ENCODE data around the gene NMT1. TPM values are rescaled to one million over a fixed set of nuclear protein-coding genes. Genes with fewer than 3 reads are reported as not detected.

The NMT1 gene
- total RNA-seq, 6 experiments from 2014 or later, result 135 to 152 (median 142) TPM

GRCh38 chr17:45073414-45074070 lies 12.4 kb downstream of the NMT1 start:
- H3K36me3 Mint-ChIP-seq (ENCODE audit: low read depth), result peaks cover 32% of the 10 kb centered on the region
- peak overlapping the region; percentile 33 for H3K4me3 Mint-ChIP-seq
- H3K9me3 Mint-ChIP-seq, result no peaks in the 10 kb centered on the region
- peaks cover 44% of the 10 kb centered on the region for H3K4me1 Mint-ChIP-seq (ENCODE audit: low read depth)
- H3K27me3 Mint-ChIP-seq (ENCODE audit: insufficient read depth), result no peaks in the 10 kb centered on the region
- peak; percentile 38 for DNase-seq
- no peak for TF ChIP-seq CTCF (IDR thresholded peaks at IDR 0.05)
- peak overlapping the region; percentile 89 for H3K27ac Mint-ChIP-seq

GRCh38 chr17:45077643-45078042 lies 16.5 kb downstream of the NMT1 start:
- no peaks in the 10 kb centered on the region for H3K27me3 Mint-ChIP-seq (ENCODE audit: insufficient read depth)
- H3K9me3 Mint-ChIP-seq, result no peaks in the 10 kb centered on the region
- no peak for DNase-seq
- no peak overlapping the region for H3K4me3 Mint-ChIP-seq
- H3K4me1 Mint-ChIP-seq (ENCODE audit: low read depth), result peaks cover 33% of the 10 kb centered on the region
- H3K27ac Mint-ChIP-seq, result no peak overlapping the region
- no peak for TF ChIP-seq CTCF (IDR thresholded peaks at IDR 0.05)
- peaks cover 29% of the 10 kb centered on the region; the same call in 1 of the 2 replicates for H3K36me3 Mint-ChIP-seq (ENCODE audit: low read depth)

- no peak for TF ChIP-seq CTCF (IDR thresholded peaks at IDR 0.05)
Measured at GRCh38 chr17:45081047-45081703, 20.1 kb downstream of the NMT1 start.

GRCh38 chr17:45086391-45086790 lies 25.3 kb downstream of the NMT1 start:
- H3K4me1 Mint-ChIP-seq (ENCODE audit: low read depth), result peaks cover 24% of the 10 kb centered on the region
- no peaks in the 10 kb centered on the region for H3K9me3 Mint-ChIP-seq
- no peak overlapping the region for H3K4me3 Mint-ChIP-seq
- no peak for TF ChIP-seq CTCF (IDR thresholded peaks at IDR 0.05)
- peaks cover 2% of the 10 kb centered on the region for H3K27me3 Mint-ChIP-seq (ENCODE audit: insufficient read depth)
- no peak overlapping the region for H3K27ac Mint-ChIP-seq
- DNase-seq, result no peak
- peaks cover 36% of the 10 kb centered on the region for H3K36me3 Mint-ChIP-seq (ENCODE audit: low read depth)

More at GRCh38 chr17:45081047-45081703, 20.1 kb downstream of the NMT1 start:
- Mint-ChIP-seq H3K27me3 (ENCODE audit: insufficient read depth) (no peaks in the 10 kb centered on the region), H3K27ac (no peak overlapping the region), H3K4me1 (ENCODE audit: low read depth) (peaks cover 8% of the 10 kb centered on the region), H3K36me3 (ENCODE audit: low read depth) (peaks cover 21% of the 10 kb centered on the region; the same call in 1 of the 2 replicates), H3K9me3 (no peaks in the 10 kb centered on the region), H3K4me3 (no peak overlapping the region)
- no peak for DNase-seq

- H3K4me1 Mint-ChIP-seq (ENCODE audit: low read depth), result peaks cover 30% of the 10 kb centered on the region
- no peak for TF ChIP-seq CTCF (IDR thresholded peaks at IDR 0.05)
- peak overlapping the region; percentile 67; the same call in 1 of the 2 replicates for H3K27ac Mint-ChIP-seq
- no peaks in the 10 kb centered on the region; the same call in 1 of the 2 replicates for H3K9me3 Mint-ChIP-seq
- H3K4me3 Mint-ChIP-seq, result no peak overlapping the region
- peaks cover 42% of the 10 kb centered on the region for H3K36me3 Mint-ChIP-seq (ENCODE audit: low read depth)
- no peak for DNase-seq
- peaks cover 2% of the 10 kb centered on the region for H3K27me3 Mint-ChIP-seq (ENCODE audit: insufficient read depth)
Measured at GRCh38 chr17:45086865-45087503, 25.9 kb downstream of the NMT1 start.

All from HFFc6 (cell line).